Panc1 (cell line): ENCODE results near the gene POLD1. TPM values are rescaled to one million over a fixed set of nuclear protein-coding genes. Genes with fewer than 3 reads are reported as not detected.

Source experiments
- ATAC-seq: fragments of 200-7000 bp; cut with Tn5 transposase; 2 replicates; pipeline ENCODE4 v1.9.1; 2020; ENCODE audit warnings: mild to moderate bottlenecking, moderate library complexity
- BruUV-seq: library from RNA; stranded (reverse); fragments of 400-500 nt; replicated peaks from 2 replicates; lab custom pipeline; 2021; lab: Mats Ljungman, UMichigan
- CTCF ChIA-PET: fragments of 300-600 bp; sonication (Branson Sonifier 250); formaldehyde crosslinking; loops from one replicate; lab custom pipeline; 2022; ENCODE audit warnings: antibody characterized with exemption; lab: Charles Lee
- POLR2A ChIA-PET: fragments of 300-600 bp; sonication (Branson Sonifier 250); formaldehyde crosslinking; loops from one replicate; lab custom pipeline; 2022; ENCODE audit warnings: antibody characterized with exemption; lab: Charles Lee
- DNase-seq: peaks from one replicate; pipeline ENCODE4 v3.0.0-alpha.2; 2010; ENCODE audit warnings: low read depth, low spot score
- H3K27ac ChIP-seq: 2 replicates; pipeline ENCODE4 v1.5.1; 2011; ENCODE audit warnings: mild to moderate bottlenecking, low read length, inconsistent platforms
- H3K27me3 ChIP-seq: fragments of 200-500 bp; sonication (Bioruptor generic); 2 replicates; pipeline ENCODE4 v1.6.0; 2014; ENCODE audit warnings: low read length, inconsistent platforms; ENCODE audit not compliant: control insufficient read depth, insufficient read depth
- H3K36me3 ChIP-seq: fragments of 200-500 bp; sonication (Bioruptor generic); 2 replicates; pipeline ENCODE4 v1.5.1; 2014; ENCODE audit warnings: inconsistent platforms, mild to moderate bottlenecking, low read length, moderate library complexity; ENCODE audit not compliant: control insufficient read depth, insufficient read depth
- H3K4me1 ChIP-seq: 2 replicates; pipeline ENCODE4 v1.5.1; 2011; ENCODE audit warnings: inconsistent platforms, mild to moderate bottlenecking, low read length, moderate library complexity; ENCODE audit not compliant: control insufficient read depth, insufficient read depth
- H3K4me3 ChIP-seq, 2 experiments: 2 replicates each; pipeline ENCODE4 v1.5.1; 2011 to 2012; ENCODE audit warnings: low read depth in 2 of 2, low read length in 2 of 2, mild to moderate bottlenecking in 2 of 2, inconsistent platforms in 1 of 2, moderate library complexity in 1 of 2
- H3K9me3 ChIP-seq: fragments of 200-500 bp; sonication (Bioruptor generic); 2 replicates; pipeline ENCODE4 v1.5.1; 2014; ENCODE audit warnings: low read depth, mild to moderate bottlenecking, inconsistent platforms, low read length, moderate library complexity; ENCODE audit not compliant: control insufficient read depth, insufficient read depth
- CTCF ChIP-seq: fragments of 450-650 bp; IDR thresholded peaks from 2 replicates; pipeline ENCODE4 v1.5.1; 2017; ENCODE audit warnings: mild to moderate bottlenecking
- POLR2AphosphoS5 ChIP-seq: IDR thresholded peaks from 2 replicates; pipeline ENCODE4 v1.6.1; 2012; ENCODE audit warnings: mild to moderate bottlenecking, low read depth, low read length, moderate library complexity
- REST ChIP-seq, 2 experiments: IDR thresholded peaks; 2 replicates each; pipeline ENCODE4 v1.6.1; 2011 to 2012; ENCODE audit warnings: low read depth in 2 of 2, control low read depth in 1 of 2, low read length in 1 of 2, mild to moderate bottlenecking in 1 of 2, moderate library complexity in 1 of 2; ENCODE audit not compliant: insufficient read depth in 1 of 2
- SIN3A ChIP-seq: IDR thresholded peaks from 2 replicates; pipeline ENCODE4 v1.6.1; 2012; ENCODE audit warnings: low read depth, mild to moderate bottlenecking, low read length, moderate library complexity, borderline replicate concordance; ENCODE audit not compliant: insufficient read depth
- TCF7L2 ChIP-seq: IDR thresholded peaks from 2 replicates; pipeline ENCODE4 v1.6.1; 2011; ENCODE audit warnings: mild to moderate bottlenecking, low read depth, low read length, inconsistent platforms
- in situ Hi-C: cut with HindIII; loops from 2 replicates; pipeline ENCODE4 v1.10.0; 2016; ENCODE audit warnings: low sequenced_read_pairs, low pct_unique_long_range_greater_than_20kb
- intact Hi-C: fragments of 100-400 bp; cut with micrococcal nuclease; formaldehyde crosslinking; loops from one replicate; pipeline ENCODE4 v1.10.0; 2022; ENCODE audit not compliant: unreplicated experiment
- total RNA-seq: library from RNA; stranded (reverse); gene quantifications from one replicate; pipeline ENCODE4 v1.2.1, GENCODE V29; 2021; ENCODE audit not compliant: unreplicated experiment

POLD1 gene
- total RNA-seq, 1 experiment from 2014 or later, result 71.7 TPM

- no peaks in the 10 kb centered on the region for H3K27me3 ChIP-seq
- no peak overlapping the region for H3K27ac ChIP-seq
- ChIA-PET CTCF (interaction anchor here (0.7 kb wide), 1 partner anchor 207 kb away, joined by 5 read pairs; no protein-coding TSS in a partner anchor), POLR2A (no interaction called here)
- ATAC-seq (no peak), DNase-seq (no peak)
- intact Hi-C loops (no loop called here), in situ Hi-C loops (no loop called here)
- H3K9me3 ChIP-seq, result no peaks in the 10 kb centered on the region
- no peak overlapping the region for H3K4me3 ChIP-seq
- TF ChIP-seq POLR2AphosphoS5, result no peak
- TF ChIP-seq SIN3A, result no peak
- TF ChIP-seq REST (IDR thresholded peaks at IDR 0.05; ENCODE audit: insufficient read depth in 1 of 2, low read depth in 2 of 2, low read length in 1 of 2), result no peak
- TF ChIP-seq CTCF, result no peak
- TF ChIP-seq TCF7L2, result no peak
- no TSS peak for BruUV-seq
- H3K4me1 ChIP-seq, result no peaks in the 10 kb centered on the region; the same call in none of the 2 replicates
- no peaks in the 10 kb centered on the region for H3K36me3 ChIP-seq
Measured at GRCh38 chr19:50459067-50459456, 74.9 kb downstream of the POLD1 start.

- BruUV-seq, result no TSS peak
- in situ Hi-C loops, result no loop called here
- no peaks in the 10 kb centered on the region for H3K9me3 ChIP-seq
- H3K4me3 ChIP-seq, result no peak overlapping the region
- no peaks in the 10 kb centered on the region for H3K27me3 ChIP-seq
- no peak for DNase-seq
- H3K36me3 ChIP-seq, result no peaks in the 10 kb centered on the region
- H3K4me1 ChIP-seq, result no peaks in the 10 kb centered on the region; the same call in none of the 2 replicates
- intact Hi-C loops, result no loop called here
- ATAC-seq, result no peak
- TF ChIP-seq POLR2AphosphoS5 (no peak), CTCF (no peak), TCF7L2 (no peak), SIN3A (no peak), REST (IDR thresholded peaks at IDR 0.05; ENCODE audit: insufficient read depth in 1 of 2, low read depth in 2 of 2, low read length in 1 of 2) (no peak)
- POLR2A ChIA-PET, result no interaction called here
- CTCF ChIA-PET, result no interaction called here
- no peak overlapping the region for H3K27ac ChIP-seq
Measured at GRCh38 chr19:50459638-50460037, 75.5 kb downstream of the POLD1 start.
